ENCODE data around the gene PACRG.

DNA sequence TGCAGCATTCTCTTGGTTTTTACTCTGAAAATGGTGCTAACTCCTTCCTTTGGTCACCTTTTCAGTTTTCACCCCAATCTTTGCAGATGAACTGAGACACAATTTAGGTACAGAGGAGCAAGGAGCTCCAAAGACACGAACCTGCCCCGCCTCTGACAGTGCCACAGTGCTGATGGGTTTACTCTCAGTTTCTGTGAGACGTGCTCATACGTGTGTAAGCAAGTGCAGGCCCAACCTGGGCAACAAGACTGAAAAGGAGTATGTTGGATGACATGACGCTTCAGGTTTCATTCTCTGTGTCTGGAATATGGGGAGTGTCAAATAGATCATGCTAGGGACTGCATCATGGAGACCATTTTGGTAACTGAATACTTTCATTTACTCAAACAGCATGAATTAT lies 352.5 kb downstream of the PACRG start:
- TF ChIP-seq POLR2A (IDR thresholded peaks at IDR 0.05; ENCODE audit: low read depth, low read length), result no peak
- TF ChIP-seq POLR2AphosphoS5 (IDR thresholded peaks at IDR 0.05; ENCODE audit: low read depth, low read length), result no peak

Measured in GM12891 (cell line).